Measurements from ENCODE around the gene MAGI2. TPM values are rescaled to one million over a fixed set of nuclear protein-coding genes. Genes with fewer than 3 reads are reported as not detected.
"Not testable (repeated sequence)": the region's sequence is repeated elsewhere in the genome, so short reads cannot be mapped to it uniquely, and the experiment has no call there.

MAGI2 gene
- polyA plus RNA-seq, 4 donors, result 36.8 to 43.5 (median 38.3) TPM

GRCh38 chr7:78993341-78993740 is 460.1 kb downstream of the MAGI2 start:
- DNase-seq (ENCODE audit: low read depth in 4 of 4, low spot score in 3 of 4), result no peak

GRCh38 chr7:78985509-78985908 is 468.0 kb downstream of the MAGI2 start:
- DNase-seq (ENCODE audit: low read depth in 4 of 4, low spot score in 3 of 4), result no peak

GRCh38 chr7:78983483-78983882 is 470.0 kb downstream of the MAGI2 start:
- DNase-seq (ENCODE audit: low read depth in 4 of 4, low spot score in 3 of 4), result no peak

GRCh38 chr7:78970440-78970916 is 483.0 kb downstream of the MAGI2 start:
- no peak for DNase-seq (ENCODE audit: low read depth in 4 of 4, low spot score in 3 of 4)

GRCh38 chr7:78968951-78969350 is 484.5 kb downstream of the MAGI2 start:
- no peak for DNase-seq (ENCODE audit: low read depth in 4 of 4, low spot score in 3 of 4)

GRCh38 chr7:78967561-78967960 is 485.9 kb downstream of the MAGI2 start:
- DNase-seq (ENCODE audit: low read depth in 4 of 4, low spot score in 3 of 4), result not testable (repeated sequence)

GRCh38 chr7:78967046-78967445 is 486.4 kb downstream of the MAGI2 start:
- DNase-seq (ENCODE audit: low read depth in 4 of 4, low spot score in 3 of 4), result no peak

GRCh38 chr7:78959477-78959876 is 494.0 kb downstream of the MAGI2 start:
- DNase-seq (ENCODE audit: low read depth in 4 of 4, low spot score in 3 of 4), result no peak

- no peak for DNase-seq (ENCODE audit: low read depth in 4 of 4, low spot score in 3 of 4)
Measured at GRCh38 chr7:78955329-78955728, 498.1 kb downstream of the MAGI2 start.

GRCh38 chr7:78953726-78954363 is 499.6 kb downstream of the MAGI2 start:
- DNase-seq (ENCODE audit: low read depth in 4 of 4, low spot score in 3 of 4), result no peak

- DNase-seq (ENCODE audit: low read depth in 4 of 4, low spot score in 3 of 4), result no peak
Measured at GRCh38 chr7:78953090-78953489, 500.4 kb downstream of the MAGI2 start.

GRCh38 chr7:78939669-78940068 is 513.8 kb downstream of the MAGI2 start:
- no peak for DNase-seq (ENCODE audit: low read depth in 4 of 4, low spot score in 3 of 4)

GRCh38 chr7:78924581-78924980 is 528.9 kb downstream of the MAGI2 start:
- no peak for DNase-seq (ENCODE audit: low read depth in 4 of 4, low spot score in 3 of 4)

GRCh38 chr7:78912781-78913180 is 540.7 kb downstream of the MAGI2 start:
- DNase-seq (ENCODE audit: low read depth in 4 of 4, low spot score in 3 of 4), result no peak

- DNase-seq (ENCODE audit: low read depth in 4 of 4, low spot score in 3 of 4), result no peak
Measured at GRCh38 chr7:78906735-78907134, 546.7 kb downstream of the MAGI2 start.

GRCh38 chr7:78905436-78905835 is 548.0 kb downstream of the MAGI2 start:
- no peak for DNase-seq (ENCODE audit: low read depth in 4 of 4, low spot score in 3 of 4)

- DNase-seq (ENCODE audit: low read depth in 4 of 4, low spot score in 3 of 4), result no peak
Measured at GRCh38 chr7:78904983-78905382, 548.5 kb downstream of the MAGI2 start.

GRCh38 chr7:78901566-78901965 is 551.9 kb downstream of the MAGI2 start:
- DNase-seq (ENCODE audit: low read depth in 4 of 4, low spot score in 3 of 4), result no peak

GRCh38 chr7:78900806-78901205 is 552.7 kb downstream of the MAGI2 start:
- DNase-seq (ENCODE audit: low read depth in 4 of 4, low spot score in 3 of 4), result no peak

GRCh38 chr7:78895393-78895792 is 558.1 kb downstream of the MAGI2 start:
- DNase-seq (ENCODE audit: low read depth in 4 of 4, low spot score in 3 of 4), result no peak

- no peak for DNase-seq (ENCODE audit: low read depth in 4 of 4, low spot score in 3 of 4)
Measured at GRCh38 chr7:78879206-78879605, 574.3 kb downstream of the MAGI2 start.

GRCh38 chr7:78873117-78873516 is 580.4 kb downstream of the MAGI2 start:
- no peak for DNase-seq (ENCODE audit: low read depth in 4 of 4, low spot score in 3 of 4)

- DNase-seq (ENCODE audit: low read depth in 4 of 4, low spot score in 3 of 4), result no peak
Measured at GRCh38 chr7:78864339-78864738, 589.1 kb downstream of the MAGI2 start.

All from right renal pelvis (tissue), 4 donors.